GM13976 (cell line): ENCODE results near the gene ABCA12.

ENCODE experiments used
- DNase-seq: peaks from one replicate; pipeline ENCODE4 v3.0.0; 2012; ENCODE audit warnings: low spot score
- in situ Hi-C: fragments of 300-500 bp; cut with MboI; formaldehyde crosslinking; loops from one replicate; pipeline ENCODE4 v1.12.0; 2022; ENCODE audit warnings: low sequenced_read_pairs, mixed read lengths, inconsistent platforms; ENCODE audit not compliant: unreplicated experiment
- TF ChIP-seq, protein P1 (sequence below): IDR thresholded peaks from 2 replicates; pipeline ENCODE4 v1.5.1; 2012; ENCODE audit warnings: borderline replicate concordance, mild to moderate bottlenecking; ENCODE audit not compliant: insufficient read depth; ENCODE audit errors: extremely low read depth, missing control alignments, control extremely low read depth

The ABCA12 gene

GRCh38 chr2:215068399-215068798, 70.0 kb downstream of the ABCA12 start:
- in situ Hi-C loops, result no loop called here
- TF ChIP-seq, protein P1, sequence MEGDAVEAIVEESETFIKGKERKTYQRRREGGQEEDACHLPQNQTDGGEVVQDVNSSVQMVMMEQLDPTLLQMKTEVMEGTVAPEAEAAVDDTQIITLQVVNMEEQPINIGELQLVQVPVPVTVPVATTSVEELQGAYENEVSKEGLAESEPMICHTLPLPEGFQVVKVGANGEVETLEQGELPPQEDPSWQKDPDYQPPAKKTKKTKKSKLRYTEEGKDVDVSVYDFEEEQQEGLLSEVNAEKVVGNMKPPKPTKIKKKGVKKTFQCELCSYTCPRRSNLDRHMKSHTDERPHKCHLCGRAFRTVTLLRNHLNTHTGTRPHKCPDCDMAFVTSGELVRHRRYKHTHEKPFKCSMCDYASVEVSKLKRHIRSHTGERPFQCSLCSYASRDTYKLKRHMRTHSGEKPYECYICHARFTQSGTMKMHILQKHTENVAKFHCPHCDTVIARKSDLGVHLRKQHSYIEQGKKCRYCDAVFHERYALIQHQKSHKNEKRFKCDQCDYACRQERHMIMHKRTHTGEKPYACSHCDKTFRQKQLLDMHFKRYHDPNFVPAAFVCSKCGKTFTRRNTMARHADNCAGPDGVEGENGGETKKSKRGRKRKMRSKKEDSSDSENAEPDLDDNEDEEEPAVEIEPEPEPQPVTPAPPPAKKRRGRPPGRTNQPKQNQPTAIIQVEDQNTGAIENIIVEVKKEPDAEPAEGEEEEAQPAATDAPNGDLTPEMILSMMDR, result no peak
- no peak for DNase-seq

- no peak for DNase-seq
- TF ChIP-seq, protein P1, result no peak
- in situ Hi-C loops, result no loop called here
Observed at GRCh38 chr2:215066124-215066523, 72.3 kb downstream of the ABCA12 start.

DNA sequence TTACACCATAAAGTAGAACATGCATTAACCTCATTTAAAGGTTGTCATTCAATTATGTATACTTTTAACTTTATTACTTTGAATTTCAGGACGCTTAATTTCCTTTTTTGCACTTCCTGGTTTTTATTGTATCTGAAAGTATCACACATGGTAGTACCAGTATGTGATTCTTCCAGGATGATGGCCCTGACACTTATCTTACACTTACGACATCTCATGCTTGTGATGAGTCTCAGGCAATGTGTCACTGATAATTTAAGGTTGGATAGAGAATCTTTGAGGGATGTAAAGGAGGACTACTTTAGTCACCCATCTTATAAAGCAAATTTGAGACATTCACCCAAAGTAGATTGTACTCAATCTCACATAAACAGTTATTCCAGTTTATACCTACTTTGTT, 74.9 kb downstream of the ABCA12 start:
- in situ Hi-C loops, result no loop called here
- TF ChIP-seq, protein P1, result no peak
- DNase-seq, result no peak

GRCh38 chr2:215060861-215061536, 77.4 kb downstream of the ABCA12 start:
- no peak for DNase-seq
- TF ChIP-seq, protein P1, result no peak
- in situ Hi-C loops, result no loop called here

GRCh38 chr2:215059724-215060123, 78.7 kb downstream of the ABCA12 start:
- TF ChIP-seq, protein P1, result no peak
- in situ Hi-C loops, result no loop called here
- no peak for DNase-seq

DNA sequence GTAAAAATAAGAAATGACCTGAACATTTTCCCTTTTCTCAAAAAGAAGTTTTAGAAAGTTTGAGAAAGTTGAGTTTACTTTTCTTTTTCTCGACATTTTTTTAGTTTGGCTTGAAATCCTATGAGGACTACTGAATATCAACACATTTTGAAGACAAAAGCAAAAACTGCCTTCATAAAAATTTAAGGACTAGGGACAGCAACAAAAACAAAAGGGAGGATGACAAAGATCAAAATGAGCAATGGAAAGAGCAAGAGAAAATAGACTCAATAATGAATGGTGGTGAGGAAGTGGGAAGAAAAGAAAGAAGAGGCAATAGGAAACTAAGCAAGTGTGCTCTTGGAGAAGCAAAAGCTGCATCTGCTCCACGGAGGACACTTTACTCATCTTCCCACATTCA, 82.5 kb downstream of the ABCA12 start:
- DNase-seq, result no peak
- in situ Hi-C loops, result no loop called here
- TF ChIP-seq, protein P1, result no peak

DNA sequence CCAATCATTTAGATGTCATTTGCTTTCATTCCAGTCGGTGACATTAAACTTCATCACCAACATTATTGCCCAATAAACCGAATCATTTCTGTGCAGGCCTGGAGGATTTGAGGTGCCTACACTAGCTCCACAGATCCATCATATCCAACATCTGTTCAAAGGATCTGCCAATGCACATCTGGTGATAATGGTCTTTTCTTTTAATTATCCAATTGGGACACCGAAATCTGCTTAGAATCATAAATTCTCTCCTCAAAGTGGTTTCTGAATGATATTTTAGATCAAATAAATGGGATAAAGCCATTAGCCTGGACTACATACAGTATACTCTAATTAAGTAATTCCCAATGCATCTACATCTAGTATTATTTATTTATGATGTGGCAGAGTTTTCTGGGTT, 85.6 kb downstream of the ABCA12 start:
- DNase-seq, result no peak
- in situ Hi-C loops, result no loop called here
- TF ChIP-seq, protein P1, result no peak
